Ectodermal cell (in vitro differentiated cells): ENCODE measurements around the gene PNRC2.
"Not testable (repeated sequence)": the region's sequence is repeated elsewhere in the genome, so short reads cannot be mapped to it uniquely, and the experiment has no call there.

ENCODE experiments used
- H3K27ac ChIP-seq: 2 replicates; pipeline ENCODE4 v1.7.0; 2013; ENCODE audit warnings: mild to moderate bottlenecking, low read depth, low read length; ENCODE audit not compliant: insufficient read depth, poor library complexity, severe bottlenecking
- H3K27me3 ChIP-seq: 2 replicates; pipeline ENCODE4 v1.7.0; 2013; ENCODE audit warnings: mild to moderate bottlenecking, low read length; ENCODE audit not compliant: insufficient read depth, control insufficient read depth, poor library complexity, severe bottlenecking
- H3K36me3 ChIP-seq: one replicate; pipeline ENCODE4 v1.7.0; 2013; ENCODE audit warnings: low read length; ENCODE audit not compliant: control insufficient read depth, insufficient read depth
- H3K4me1 ChIP-seq: one replicate; pipeline ENCODE4 v1.7.0; 2013; ENCODE audit warnings: low read length; ENCODE audit not compliant: control insufficient read depth, insufficient read depth
- H3K4me3 ChIP-seq: 2 replicates; pipeline ENCODE4 v1.7.0; 2013; ENCODE audit warnings: low read depth, low read length, control low read depth; ENCODE audit not compliant: insufficient read depth
- H3K9me3 ChIP-seq: 2 replicates; pipeline ENCODE4 v1.7.0; 2013; ENCODE audit warnings: mild to moderate bottlenecking, low read length, moderate library complexity; ENCODE audit not compliant: control insufficient read depth
- WGBS, 2 experiments: methylation state at CpG; one replicate each; pipeline ENCODE4 v1.1.7; 2013; ENCODE audit warnings: missing lambda C conversion rate in 2 of 2; 5-methylcytosine and 5-hydroxymethylcytosine counted together

PNRC2 gene

GRCh38 chr1:23953020-23953419 is 6.6 kb upstream of the PNRC2 start:
- H3K36me3 ChIP-seq, result no peaks in the 10 kb centered on the region
- H3K27me3 ChIP-seq, result no peaks in the 10 kb centered on the region
- H3K27ac ChIP-seq, result no peak overlapping the region
- H3K9me3 ChIP-seq, result no peaks in the 10 kb centered on the region
- 93 to 94% methylated on average over 2 to 3 of the region's 3 CpGs for WGBS, 2 experiments
- H3K4me1 ChIP-seq, result no peaks in the 10 kb centered on the region
- H3K4me3 ChIP-seq, result no peak overlapping the region

- Histone ChIP-seq H3K9me3 (no peaks in the 10 kb centered on the region), H3K27ac (no peak overlapping the region), H3K27me3 (no peaks in the 10 kb centered on the region), H3K4me1 (peaks cover 4% of the 10 kb centered on the region), H3K4me3 (no peak overlapping the region), H3K36me3 (no peaks in the 10 kb centered on the region)
- WGBS, 2 experiments, result 88 to 89% methylated on average over 7 of the region's 7 CpGs
Observed at GRCh38 chr1:23957096-23957495, 2.5 kb upstream of the PNRC2 start.

GRCh38 chr1:23958040-23958809 is 1.4 kb upstream of the PNRC2 start:
- H3K27me3 ChIP-seq, H3K36me3 ChIP-seq, H3K9me3 ChIP-seq, H3K4me1 ChIP-seq: not testable (repeated sequence)
- Histone ChIP-seq H3K27ac (peak overlapping the region; percentile 100), H3K4me3 (peak overlapping the region; percentile 89)
- WGBS, 2 experiments, result 91 to 92% methylated on average over 19 of the region's 19 CpGs

GRCh38 chr1:23958810-23959460 is 693 bp upstream of the PNRC2 start:
- Histone ChIP-seq H3K4me3 (peak overlapping the region; percentile 89), H3K27ac (peak overlapping the region; percentile 100), H3K27me3 (no peaks in the 10 kb centered on the region), H3K4me1 (peaks cover 4% of the 10 kb centered on the region), H3K36me3 (no peaks in the 10 kb centered on the region), H3K9me3 (no peaks in the 10 kb centered on the region)
- whole genome bisulfite sequencing, 2 experiments, result 6 to 7% methylated on average over 30 of the region's 30 CpGs

GRCh38 chr1:23960291-23961020 is 828 bp downstream of the PNRC2 start:
- Histone ChIP-seq H3K27me3 (no peaks in the 10 kb centered on the region), H3K27ac (peak overlapping the region; percentile 100), H3K36me3 (no peaks in the 10 kb centered on the region), H3K4me1 (peaks cover 4% of the 10 kb centered on the region), H3K4me3 (peak overlapping the region; percentile 89), H3K9me3 (no peaks in the 10 kb centered on the region)
- WGBS, 2 experiments, result 0 to 4% methylated on average over 10 to 15 of the region's 15 CpGs

GRCh38 chr1:23963617-23964234 is 4.1 kb downstream of the PNRC2 start:
- H3K36me3 ChIP-seq, result peaks cover 5% of the 10 kb centered on the region

GRCh38 chr1:23964235-23964668 is 4.6 kb downstream of the PNRC2 start:
- peaks cover 5% of the 10 kb centered on the region for H3K36me3 ChIP-seq
- H3K4me3 ChIP-seq, result no peak overlapping the region
- no peaks in the 10 kb centered on the region for H3K9me3 ChIP-seq
- H3K4me1 ChIP-seq, result no peaks in the 10 kb centered on the region
- 96 to 98% methylated on average over 3 of the region's 3 CpGs for WGBS, 2 experiments
- no peaks in the 10 kb centered on the region for H3K27me3 ChIP-seq
- peak overlapping the region; percentile 22 for H3K27ac ChIP-seq

More at GRCh38 chr1:23963617-23964234, 4.1 kb downstream of the PNRC2 start:
- H3K9me3 ChIP-seq, result no peaks in the 10 kb centered on the region
- no peak overlapping the region for H3K4me3 ChIP-seq
- no peaks in the 10 kb centered on the region for H3K27me3 ChIP-seq
- 100% methylated on average over 1 of the region's 1 CpG; no CpG with 5 or more reads in 1 of the 2 experiments for WGBS, 2 experiments
- H3K27ac ChIP-seq, result no peak overlapping the region
- H3K4me1 ChIP-seq, result peaks cover 2% of the 10 kb centered on the region

- peak overlapping the region; percentile 22 for H3K27ac ChIP-seq
- H3K4me3 ChIP-seq, result no peak overlapping the region
- no peaks in the 10 kb centered on the region for H3K9me3 ChIP-seq
- no peaks in the 10 kb centered on the region for H3K27me3 ChIP-seq
- no peaks in the 10 kb centered on the region for H3K4me1 ChIP-seq
- 90 to 96% methylated on average over 2 to 5 of the region's 5 CpGs for whole genome bisulfite sequencing, 2 experiments
- H3K36me3 ChIP-seq, result peaks cover 5% of the 10 kb centered on the region
Observed at GRCh38 chr1:23964790-23965740, 5.4 kb downstream of the PNRC2 start.

- Histone ChIP-seq H3K27ac (no peak overlapping the region), H3K4me1 (no peaks in the 10 kb centered on the region), H3K36me3 (peaks cover 13% of the 10 kb centered on the region), H3K4me3 (no peak overlapping the region), H3K27me3 (no peaks in the 10 kb centered on the region), H3K9me3 (no peaks in the 10 kb centered on the region)
Observed at GRCh38 chr1:23966973-23967493, 7.4 kb downstream of the PNRC2 start.
